GM19467 (cell line): ENCODE measurements around the gene GOLGA6L7.
"Not testable (repeated sequence)": the region's sequence is repeated elsewhere in the genome, so short reads cannot be mapped to it uniquely, and the experiment has no call there.

Experiments
- ATAC-seq: cut with Tn5 transposase; IDR thresholded peaks from one replicate; pipeline ENCODE4 v1.9.1; 2021; ENCODE audit warnings: mild to moderate bottlenecking, moderate library complexity; ENCODE audit not compliant: unreplicated experiment

GOLGA6L7 gene, protein sequence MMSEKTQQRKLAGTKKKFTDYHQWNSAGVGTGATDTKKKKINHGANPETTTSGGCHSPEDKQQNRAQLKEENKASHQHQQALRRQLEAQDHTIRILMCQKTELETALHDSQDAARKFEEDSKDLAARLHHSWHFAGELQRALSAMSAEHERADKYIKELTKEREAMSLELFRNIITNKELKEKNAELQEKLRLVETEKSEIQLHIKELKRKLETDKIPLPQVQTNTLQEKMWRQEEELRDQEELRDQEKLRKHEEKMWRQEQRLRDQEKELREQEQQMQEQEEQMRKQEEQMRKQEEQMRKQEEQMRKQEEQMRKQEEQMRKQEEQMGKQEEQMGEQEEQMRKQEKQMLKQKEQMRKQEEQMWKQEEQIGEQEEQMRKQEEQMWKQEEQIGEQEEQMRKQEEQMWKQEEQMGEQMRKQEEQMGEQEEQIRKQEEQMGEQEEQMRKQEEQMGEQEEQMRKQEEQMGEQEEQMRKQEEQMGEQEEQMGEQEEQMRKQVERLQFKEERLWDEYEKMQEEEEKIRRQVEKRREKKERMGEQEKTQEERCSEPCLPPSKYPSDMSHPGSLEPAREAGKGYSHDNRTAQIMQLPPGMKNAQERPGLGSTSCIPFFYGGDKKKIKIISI

DNA sequence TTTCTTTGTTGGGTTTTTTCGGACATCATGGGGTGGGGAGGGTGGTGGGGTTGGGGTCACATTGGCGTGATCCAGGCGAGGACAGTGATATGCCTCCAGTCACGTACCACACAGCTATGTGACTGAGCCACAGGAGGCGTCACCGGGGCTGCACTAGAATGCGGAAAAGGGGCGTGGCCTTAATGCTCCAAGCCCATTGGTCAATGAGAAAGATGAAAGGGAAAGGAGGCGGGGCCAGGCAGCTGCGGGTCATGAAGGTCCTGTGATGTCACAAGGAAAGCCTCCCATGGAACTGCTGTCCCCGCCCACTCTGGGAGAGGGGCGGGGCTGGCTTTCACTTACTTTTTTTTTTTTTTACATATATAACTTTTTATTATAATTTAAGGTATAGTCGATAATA, at the start of gene GOLGA6L7:
GOLGA6L7 (minus strand) TSS at position 124 of the 400 bp plus-strand sequence; CDS start at position 29, 95 bp downstream.
- not testable (repeated sequence) for ATAC-seq

DNA sequence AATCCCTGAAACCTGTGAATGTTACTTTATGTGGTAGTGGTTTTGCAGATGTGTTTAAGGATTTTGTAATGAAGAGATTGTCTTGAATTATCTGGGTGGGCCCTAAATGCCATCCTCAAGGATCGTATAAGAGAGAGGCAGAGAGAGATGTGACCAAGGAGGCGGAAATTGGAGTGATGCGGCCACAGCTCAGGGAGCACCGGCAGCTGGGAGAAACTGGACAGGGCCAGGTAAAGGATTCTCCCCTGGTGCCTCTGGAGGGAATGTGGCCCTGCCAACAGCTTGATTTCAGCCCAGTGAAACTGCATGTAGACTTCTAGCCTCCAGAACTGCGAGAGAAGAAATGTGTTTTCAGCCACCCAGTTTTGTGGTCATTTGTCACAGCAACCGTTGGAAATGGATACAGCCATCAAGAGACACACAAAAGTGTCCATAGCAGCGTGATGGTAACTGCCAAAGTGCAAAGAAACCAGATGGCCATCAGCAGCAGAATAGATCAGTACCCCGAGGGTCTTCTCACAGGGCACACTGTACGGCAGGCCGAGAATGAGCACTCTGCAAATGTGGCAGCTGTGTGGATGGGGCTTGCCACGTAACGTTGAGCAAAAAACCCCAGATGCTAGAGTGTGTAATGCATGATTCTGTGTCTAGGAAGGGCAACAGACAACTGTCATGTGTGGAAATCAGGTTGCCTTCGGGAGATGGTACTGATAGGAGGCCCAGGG, 49.6 kb upstream of the GOLGA6L7 start:
- ATAC-seq = no peak

DNA sequence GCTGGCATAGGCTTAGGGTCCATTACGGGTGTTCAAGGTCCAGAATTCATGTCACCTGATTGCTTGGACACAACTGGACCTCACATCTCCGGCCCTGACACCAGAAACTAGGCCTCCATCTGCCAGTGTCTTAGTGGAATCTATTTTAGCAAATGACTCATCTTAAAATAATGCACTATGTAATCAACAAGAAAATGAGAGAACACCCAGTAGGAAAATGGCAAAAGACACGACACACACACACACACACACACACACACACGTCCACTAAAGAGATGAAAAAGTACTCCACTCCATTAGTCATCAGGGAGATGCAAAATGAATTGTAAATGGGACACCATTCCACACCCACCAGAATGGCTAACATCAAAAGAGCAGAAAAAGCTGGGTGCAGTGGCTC, 48.5 kb upstream of the GOLGA6L7 start:
- ATAC-seq = no peak

DNA sequence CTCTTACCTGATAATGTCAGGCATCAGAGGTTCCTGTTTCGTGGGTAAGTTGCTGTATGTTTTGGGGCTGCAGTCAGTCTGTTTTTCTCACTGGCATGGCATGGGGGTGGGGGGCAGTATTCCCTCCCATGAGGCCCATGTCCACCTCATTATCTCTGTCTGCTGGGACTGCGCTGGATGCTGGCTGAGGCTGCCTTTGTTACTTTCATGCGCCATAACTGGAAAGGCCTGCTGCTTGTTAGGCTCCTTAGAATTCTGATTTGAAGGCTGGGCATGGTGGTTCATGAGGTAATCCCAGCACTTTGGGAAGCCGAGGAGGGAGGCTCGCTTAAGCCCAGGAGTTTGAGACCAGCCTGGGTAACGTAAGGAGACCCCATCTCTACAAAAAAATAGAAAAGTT, 47.1 kb upstream of the GOLGA6L7 start:
- no peak for ATAC-seq

DNA sequence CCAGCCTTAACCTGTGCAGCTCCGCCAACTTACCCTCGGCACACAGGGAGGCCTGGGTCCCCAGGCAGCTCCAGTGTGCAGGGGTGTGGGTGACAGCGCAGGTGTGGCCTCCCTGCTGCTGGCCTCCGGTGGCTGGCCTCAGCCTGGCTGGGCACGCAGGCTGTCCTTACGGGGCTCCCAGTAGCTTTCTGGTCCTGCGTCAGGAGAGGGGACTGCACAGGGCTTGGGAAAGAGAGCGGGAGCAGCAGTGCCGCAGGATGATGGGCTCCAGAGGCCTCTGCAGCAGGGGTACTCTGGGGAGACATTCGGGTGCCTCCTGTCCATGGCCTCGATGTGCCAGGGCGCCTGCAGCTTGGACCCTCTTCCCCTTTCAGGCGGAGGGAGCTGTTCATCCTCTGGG, 46.7 kb upstream of the GOLGA6L7 start:
- no peak for ATAC-seq

DNA sequence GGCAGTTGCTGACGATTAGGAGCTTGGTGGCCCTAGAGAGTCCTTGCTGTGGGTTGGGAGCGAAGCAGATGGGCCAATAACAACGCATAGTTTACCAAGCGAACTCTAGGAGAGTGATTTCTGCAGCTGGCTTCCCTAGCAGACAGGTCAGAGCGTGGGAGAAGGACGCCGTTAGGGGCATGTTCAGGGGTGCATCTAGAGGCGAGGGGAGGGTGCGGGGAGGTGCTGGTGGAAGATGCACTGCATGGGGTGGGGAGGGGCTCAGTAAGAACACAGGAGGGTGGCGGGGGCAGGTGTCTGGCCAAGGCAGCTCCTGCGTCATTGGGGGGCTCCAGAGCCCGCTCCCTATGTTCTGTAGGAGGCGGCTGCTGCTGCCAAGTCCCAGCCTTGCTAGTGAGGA, 46.2 kb upstream of the GOLGA6L7 start:
- ATAC-seq = no peak

GRCh38 chr15:28892789-28893610, 44.6 kb upstream of the GOLGA6L7 start:
- no peak for ATAC-seq

- no peak for ATAC-seq
Measured at GRCh38 chr15:28891588-28891987, 43.1 kb upstream of the GOLGA6L7 start.

DNA sequence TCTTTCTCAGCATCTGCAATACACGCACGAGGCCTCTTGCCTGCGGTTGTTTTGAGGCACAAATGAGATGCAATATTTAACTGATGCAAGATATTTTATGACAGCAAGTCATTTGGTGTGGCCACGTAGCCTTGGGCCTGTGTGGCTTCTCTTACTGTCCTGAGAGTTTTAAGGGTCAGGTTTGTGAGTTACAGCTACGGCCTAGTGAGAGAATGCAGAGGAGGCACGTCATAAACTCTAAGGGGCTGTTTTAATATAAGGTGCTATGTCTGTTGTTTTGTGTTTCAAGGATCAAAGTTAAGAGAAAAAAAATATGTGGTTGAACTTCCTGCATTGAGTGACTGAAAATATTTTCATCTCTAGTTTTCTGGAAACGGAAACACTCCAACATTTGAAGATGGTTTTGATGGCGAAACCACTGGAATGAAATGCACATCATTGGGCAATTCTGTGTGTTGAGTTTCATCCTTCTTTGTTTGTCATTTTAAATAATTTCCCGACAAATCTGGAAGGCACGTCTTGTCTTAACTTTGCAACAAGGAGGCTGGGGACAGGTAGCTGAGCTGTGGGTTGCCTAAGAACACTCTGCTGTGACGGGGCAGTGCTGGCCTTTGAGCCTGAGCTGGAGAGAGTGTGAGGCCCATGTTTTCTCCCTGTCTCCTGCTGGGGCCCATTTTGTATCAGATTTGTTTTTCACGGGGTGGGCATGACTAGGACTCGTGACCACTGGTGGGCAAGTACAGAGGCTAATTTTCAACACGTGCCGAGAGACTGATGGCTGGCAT, 42.5 kb upstream of the GOLGA6L7 start:
- ATAC-seq = no peak

GRCh38 chr15:28890291-28890690, 41.8 kb upstream of the GOLGA6L7 start:
- ATAC-seq = not testable (repeated sequence)

- not testable (repeated sequence) for ATAC-seq
Measured at GRCh38 chr15:28889871-28890270, 41.4 kb upstream of the GOLGA6L7 start.

DNA sequence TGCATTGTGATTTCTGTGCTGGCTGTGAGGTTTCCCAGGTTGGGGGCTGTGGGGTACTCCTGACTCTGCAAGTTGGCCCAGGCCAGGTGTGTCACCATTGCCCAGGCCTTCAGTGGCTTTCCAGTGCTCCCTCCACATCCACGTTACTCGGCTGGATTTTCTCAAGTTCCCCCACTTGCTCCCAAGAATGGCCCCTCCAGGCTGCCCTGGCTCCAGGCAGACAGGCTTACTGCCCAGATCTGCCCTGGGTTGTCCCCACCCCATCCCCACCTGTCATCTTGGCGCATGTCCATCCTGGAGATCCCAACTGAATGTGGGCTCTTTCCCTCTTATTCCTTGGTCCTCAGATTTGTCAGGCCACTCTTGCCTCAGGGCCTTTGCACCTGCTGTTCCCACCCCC, 40.9 kb upstream of the GOLGA6L7 start:
- no peak for ATAC-seq

DNA sequence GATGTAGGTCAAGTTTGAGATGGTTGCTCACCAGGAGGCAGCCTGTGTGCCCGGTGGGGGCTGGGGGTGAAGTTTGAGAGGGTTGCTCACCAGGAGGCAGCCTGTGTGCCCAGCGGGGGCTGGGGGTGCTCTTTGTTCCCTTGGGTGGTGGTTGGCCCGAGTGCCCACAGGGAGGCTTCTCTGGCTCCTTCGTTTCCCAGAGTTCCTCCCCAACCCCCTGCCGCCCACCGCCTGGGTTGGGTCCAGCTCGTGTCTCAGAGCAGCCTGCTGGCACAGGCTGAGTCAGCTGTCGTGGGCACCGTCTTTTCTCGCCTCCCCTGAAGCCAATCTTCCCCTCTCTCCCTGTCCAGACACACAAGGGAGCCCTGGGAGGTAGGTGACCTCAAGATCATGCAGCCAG, 40.5 kb upstream of the GOLGA6L7 start:
- ATAC-seq = no peak

DNA sequence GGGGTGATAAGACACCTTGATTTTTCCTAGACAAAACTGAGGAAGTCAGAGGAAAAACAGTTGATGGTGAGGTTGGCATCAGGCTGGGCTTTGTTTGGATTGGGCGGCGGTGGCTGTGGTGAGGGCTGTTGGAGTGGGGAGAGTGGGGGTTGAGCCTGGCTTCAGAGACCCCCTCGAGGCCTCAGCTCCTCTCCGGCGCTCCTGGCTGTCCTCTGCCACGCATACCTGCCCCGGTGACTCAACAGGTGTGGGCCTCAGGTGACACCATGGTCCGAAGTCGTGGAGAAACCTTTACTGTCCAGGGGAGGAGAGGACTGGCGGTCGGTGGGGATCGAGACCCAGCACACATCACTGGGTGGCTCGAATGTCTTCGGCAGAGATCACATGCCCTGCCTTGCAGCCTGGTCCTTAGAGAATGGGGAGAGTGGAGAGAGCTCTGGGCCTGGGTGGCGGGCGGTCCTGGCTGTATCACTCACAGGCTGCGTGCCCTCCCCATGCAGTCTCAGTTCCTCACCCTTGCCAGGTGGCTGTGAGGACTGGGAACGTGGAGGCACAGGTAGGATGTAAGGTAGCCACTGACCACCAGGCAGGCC, 40.0 kb upstream of the GOLGA6L7 start:
- no peak for ATAC-seq

- ATAC-seq = no peak
Measured at GRCh38 chr15:28887339-28888174, 39.1 kb upstream of the GOLGA6L7 start.

DNA sequence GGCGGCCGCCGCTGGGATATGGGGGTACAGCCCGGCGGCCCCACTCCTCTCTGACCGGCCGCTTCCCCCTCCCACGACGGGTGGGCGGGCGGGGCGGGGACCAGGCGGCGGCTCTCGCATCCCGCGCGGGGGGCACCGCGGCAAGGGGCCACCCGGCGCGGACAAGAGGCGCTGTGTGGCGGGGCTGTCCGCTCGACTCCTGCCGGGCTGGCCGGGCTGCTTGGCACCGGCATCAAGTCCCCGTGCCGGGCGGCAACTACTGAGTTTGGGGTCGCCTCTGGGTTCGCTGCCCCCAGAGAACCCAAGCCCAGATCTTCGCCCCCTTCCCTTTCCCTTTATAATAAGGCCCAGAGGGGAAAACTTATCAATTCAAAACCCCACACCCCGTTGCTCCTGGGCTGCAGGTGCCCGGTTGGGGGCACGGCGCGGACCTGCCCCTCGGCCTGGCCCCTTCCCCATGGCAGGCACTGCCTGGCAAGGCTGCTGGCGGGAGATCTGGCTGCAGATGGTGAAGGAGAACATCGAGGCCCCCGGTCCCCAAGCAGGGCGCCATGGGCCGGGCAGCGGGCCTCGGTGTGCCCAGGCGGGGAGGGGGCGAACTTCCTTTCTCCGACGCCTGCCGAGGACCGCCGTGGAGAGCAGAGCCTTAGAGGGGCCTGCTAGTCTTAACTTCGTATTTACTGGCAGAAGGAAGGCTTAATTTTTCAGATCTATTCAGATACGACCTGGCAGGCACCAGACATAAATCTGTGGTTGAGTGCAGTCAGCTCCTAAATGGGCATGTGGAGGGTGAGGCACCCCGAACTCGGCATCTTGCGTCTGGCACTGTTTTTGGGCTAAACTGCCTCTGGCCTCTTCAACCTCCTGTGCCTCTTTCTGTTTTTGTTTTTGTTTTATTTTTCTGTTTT, 38.2 kb upstream of the GOLGA6L7 start:
- no peak for ATAC-seq

- ATAC-seq = no peak
Measured at GRCh38 chr15:28885630-28886430, 37.4 kb upstream of the GOLGA6L7 start, which contains the start of gene APBA2. APBA2 (plus strand) TSS chr15:28885974; CDS start chr15:29053885, 167,911 bp downstream.
